GM21576 (cell line): ENCODE measurements around the gene RAD52.
"Not testable (repeated sequence)": the region's sequence is repeated elsewhere in the genome, so short reads cannot be mapped to it uniquely, and the experiment has no call there.

Source experiments
- ATAC-seq: cut with Tn5 transposase; IDR thresholded peaks from one replicate; pipeline ENCODE4 v1.9.1; 2021; ENCODE audit warnings: mild to moderate bottlenecking, moderate library complexity; ENCODE audit not compliant: unreplicated experiment

The RAD52 gene

GRCh38 chr12:968545-968944 is 19.1 kb upstream of the RAD52 start:
- no peak for ATAC-seq

GRCh38 chr12:967641-968040 is 18.1 kb upstream of the RAD52 start:
- ATAC-seq = no peak

- no peak for ATAC-seq
These were observed 17.2 kb upstream of the RAD52 start for GRCh38 chr12:966724-967123.

GRCh38 chr12:958588-959123 is 9.2 kb upstream of the RAD52 start:
- no peak for ATAC-seq

- ATAC-seq = no peak
These were observed 6.4 kb upstream of the RAD52 start for GRCh38 chr12:955939-956338.

GRCh38 chr12:954741-955140 is 5.2 kb upstream of the RAD52 start:
- no peak for ATAC-seq

- no peak for ATAC-seq
These were observed 4.3 kb upstream of the RAD52 start for GRCh38 chr12:953776-954175.

- ATAC-seq = no peak
These were observed 1.7 kb upstream of the RAD52 start for GRCh38 chr12:951176-951575.

GRCh38 chr12:948238-948637 is 1.3 kb downstream of the RAD52 start:
- no peak for ATAC-seq

- no peak for ATAC-seq
These were observed 2.9 kb downstream of the RAD52 start for GRCh38 chr12:946631-947030.

- ATAC-seq = no peak
These were observed 3.3 kb downstream of the RAD52 start for GRCh38 chr12:946212-946611.

GRCh38 chr12:944211-944610 is 5.3 kb downstream of the RAD52 start:
- no peak for ATAC-seq

GRCh38 chr12:943051-943450 is 6.4 kb downstream of the RAD52 start:
- ATAC-seq = no peak

GRCh38 chr12:938810-939209 is 10.7 kb downstream of the RAD52 start:
- ATAC-seq = no peak

- no peak for ATAC-seq
These were observed 12.8 kb downstream of the RAD52 start for GRCh38 chr12:936377-937345.

GRCh38 chr12:935891-936290 is 13.6 kb downstream of the RAD52 start:
- ATAC-seq = not testable (repeated sequence)

- ATAC-seq = no peak
These were observed 17.9 kb downstream of the RAD52 start for GRCh38 chr12:931591-931990.

- no peak for ATAC-seq
These were observed 18.4 kb downstream of the RAD52 start for GRCh38 chr12:931060-931459.

- no peak for ATAC-seq
These were observed 22.9 kb downstream of the RAD52 start for GRCh38 chr12:926641-927040.

- no peak for ATAC-seq
These were observed 27.2 kb downstream of the RAD52 start for GRCh38 chr12:922285-922684.

GRCh38 chr12:920676-921075 is 28.8 kb downstream of the RAD52 start:
- no peak for ATAC-seq

- no peak for ATAC-seq
These were observed 32.6 kb downstream of the RAD52 start for GRCh38 chr12:916712-917445.
